KOPT-K1 (cell line): ENCODE measurements around the gene ANXA8L1.
"Not testable (repeated sequence)": the region's sequence is repeated elsewhere in the genome, so short reads cannot be mapped to it uniquely, and the experiment has no call there.

ENCODE experiments used
- H3K27ac ChIP-seq: fragments of 200-600 bp; sonication (generic); 2 replicates; pipeline ENCODE4 v1.5.1; 2016; ENCODE audit warnings: antibody characterized with exemption, mild to moderate bottlenecking, low read depth, low read length; ENCODE audit not compliant: poor library complexity, severe bottlenecking
- H3K36me3 ChIP-seq: fragments of 200-600 bp; sonication (generic); 2 replicates; pipeline ENCODE4 v1.5.1; 2017; ENCODE audit warnings: antibody characterized with exemption, mild to moderate bottlenecking, low read length, moderate library complexity; ENCODE audit not compliant: insufficient read depth
- H3K9me3 ChIP-seq: fragments of 200-600 bp; sonication (generic); 2 replicates; pipeline ENCODE4 v1.5.1; 2017; ENCODE audit warnings: antibody characterized with exemption, low read length, mild to moderate bottlenecking; ENCODE audit not compliant: insufficient read depth, poor library complexity, severe bottlenecking

Gene ANXA8L1

GRCh38 chr10:46440942-46441341 is 65.4 kb downstream of the ANXA8L1 start:
- not testable (repeated sequence) for H3K36me3 ChIP-seq, H3K27ac ChIP-seq, H3K9me3 ChIP-seq
